HCT116 (cell line): ENCODE measurements around the gene PLCH2.

Source experiments
- CEBPB ChIP-seq: IDR thresholded peaks from 2 replicates; pipeline ENCODE4 v1.6.1; 2012; ENCODE audit warnings: low read depth
- EGR1 ChIP-seq: IDR thresholded peaks from 2 replicates; pipeline ENCODE4 v1.6.1; 2012; ENCODE audit warnings: low read depth
- EZH2phosphoT487 ChIP-seq: fragments of 200-600 bp; IDR thresholded peaks from 2 replicates; pipeline ENCODE4 v1.6.1; 2018; ENCODE audit warnings: antibody characterized with exemption, borderline replicate concordance

DNA sequence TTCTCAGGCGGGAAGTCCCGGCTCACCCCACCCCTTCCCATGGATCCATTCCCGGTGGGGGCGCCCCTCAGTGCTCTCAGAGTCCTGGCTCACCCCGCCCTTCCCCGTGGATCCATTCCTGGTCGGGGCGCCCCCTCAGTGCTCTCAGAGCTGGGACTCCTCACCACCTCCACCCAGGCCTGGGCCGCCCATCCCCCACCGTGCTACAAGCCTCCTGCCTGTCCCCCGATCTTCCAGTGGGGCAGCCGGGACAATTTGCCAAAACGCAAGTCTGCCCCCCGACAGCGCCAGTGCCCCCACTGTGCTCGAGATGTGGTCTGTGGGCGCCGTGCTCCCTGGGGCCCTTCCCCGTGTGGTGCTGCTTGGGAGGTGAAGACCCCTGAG is 23.2 kb upstream of the PLCH2 start:
- TF ChIP-seq EGR1 (no peak), CEBPB (no peak), EZH2phosphoT487 (no peak)
